ENCODE results near the gene CCDC102A.

The CCDC102A gene

GRCh38 chr16:57513371-57514102 lies 22.8 kb downstream of the CCDC102A start:
- no peak for DNase-seq (ENCODE audit: low read depth)
- no peak for TF ChIP-seq CTCF (conservative IDR thresholded peaks at IDR 0.05; ENCODE audit: low read depth, low read length)
- no peak overlapping the region for H3K4me3 ChIP-seq (ENCODE audit: low read length)

GRCh38 chr16:57512296-57513001 lies 23.9 kb downstream of the CCDC102A start:
- H3K4me3 ChIP-seq (ENCODE audit: low read length) = no peak overlapping the region
- DNase-seq (ENCODE audit: low read depth) = no peak
- TF ChIP-seq CTCF (conservative IDR thresholded peaks at IDR 0.05; ENCODE audit: low read depth, low read length) = no peak

- H3K4me3 ChIP-seq (ENCODE audit: low read length) = no peak overlapping the region
Measured at GRCh38 chr16:57510016-57510871, 26.1 kb downstream of the CCDC102A start.

DNA sequence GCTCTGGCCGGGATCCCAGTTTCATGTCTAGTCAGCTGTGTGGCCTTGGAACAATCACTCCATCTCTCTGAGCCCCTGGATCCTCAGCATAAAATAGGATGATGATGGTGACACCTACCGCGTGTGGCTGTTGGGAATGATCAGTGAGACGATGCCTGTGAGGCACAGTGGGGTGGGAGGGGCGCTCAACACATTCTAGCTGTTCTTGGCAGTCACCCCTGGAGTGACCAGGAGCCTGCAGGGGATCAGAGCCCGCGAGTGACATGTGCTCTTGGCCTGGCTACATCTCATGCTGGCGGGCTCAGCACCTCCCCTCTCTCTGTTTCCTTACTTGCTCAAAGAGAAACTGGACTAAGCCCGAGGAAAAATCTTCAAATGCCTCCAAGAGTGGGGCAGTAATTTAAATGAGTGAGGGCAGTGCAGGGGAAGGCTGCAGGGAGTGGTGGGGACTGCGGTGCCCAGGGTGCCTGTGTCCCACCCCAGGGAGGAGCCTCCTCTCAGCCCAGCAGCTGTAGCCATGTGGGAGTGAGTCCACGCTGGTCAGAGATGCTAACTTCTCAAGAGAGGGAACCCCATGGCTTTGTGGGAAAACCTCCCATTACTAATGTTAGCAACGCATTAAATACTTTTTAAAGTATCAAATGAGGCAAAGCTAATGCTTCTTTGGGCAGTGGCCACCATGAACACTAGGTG lies 27.0 kb downstream of the CCDC102A start:
- DNase-seq (ENCODE audit: low read depth) = no peak
- no peak for TF ChIP-seq CTCF (conservative IDR thresholded peaks at IDR 0.05; ENCODE audit: low read depth, low read length)
- no peak overlapping the region for H3K4me3 ChIP-seq (ENCODE audit: low read length)

More at GRCh38 chr16:57510016-57510871, 26.1 kb downstream of the CCDC102A start:
- DNase-seq (ENCODE audit: low read depth) = no peak
- TF ChIP-seq CTCF (conservative IDR thresholded peaks at IDR 0.05; ENCODE audit: low read depth, low read length) = no peak

GRCh38 chr16:57508035-57508425 lies 28.3 kb downstream of the CCDC102A start:
- TF ChIP-seq CTCF (conservative IDR thresholded peaks at IDR 0.05; ENCODE audit: low read depth, low read length) = no peak
- no peak overlapping the region for H3K4me3 ChIP-seq (ENCODE audit: low read length)
- DNase-seq (ENCODE audit: low read depth) = no peak

- DNase-seq (ENCODE audit: low read depth) = no peak
- no peak for TF ChIP-seq CTCF (conservative IDR thresholded peaks at IDR 0.05; ENCODE audit: low read depth, low read length)
Measured at GRCh38 chr16:57507136-57508034, 29.0 kb downstream of the CCDC102A start.

More at GRCh38 chr16:57507136-57508034, 29.0 kb downstream of the CCDC102A start:
- H3K4me3 ChIP-seq (ENCODE audit: low read length) = no peak overlapping the region
